Prostate gland (tissue), 2 donors: Measurements from ENCODE around the gene ZC3H7A.

Experiments
- CTCF ChIP-seq, 4 experiments: fragments of 200-600 bp in 2 of 4; fragments of 450-650 bp in 2 of 4; sonication (generic) in 2 of 4; IDR thresholded peaks; 1 replicate in 3 of 4; 2 replicates in 1 of 4; pipeline ENCODE4 v1.5.1; 2016 to 2019; ENCODE audit warnings: antibody characterized with exemption in 4 of 4, mild to moderate bottlenecking in 2 of 4, moderate library complexity in 2 of 4
- POLR2A ChIP-seq: fragments of 450-650 bp; IDR thresholded peaks from one replicate; pipeline ENCODE4 v1.6.1; 2016; ENCODE audit warnings: antibody characterized with exemption, mild to moderate bottlenecking
- POLR2AphosphoS5 ChIP-seq: sonication (generic); formaldehyde crosslinking; IDR thresholded peaks from one replicate; pipeline ENCODE4 v1.6.1; 2017; ENCODE audit warnings: antibody characterized with exemption

- TF ChIP-seq CTCF (IDR thresholded peaks at IDR 0.05) (no peak), POLR2A (no peak), POLR2AphosphoS5 (no peak)
These were observed 2.6 kb downstream of the ZC3H7A start for GRCh38 chr16:11794447-11794846.
